ENCODE measurements around the gene OR4D2. TPM values are rescaled to one million over a fixed set of nuclear protein-coding genes. Genes with fewer than 3 reads are reported as not detected.

The OR4D2 gene
- polyA plus RNA-seq, 1 donor (not counting 4 experiments of a cell fraction or from before 2014, with no cell fraction given): not detected

GRCh38 chr17:58186591-58186990 lies 19.8 kb downstream of the OR4D2 start:
- H3K79me2 ChIP-seq (ENCODE audit: control insufficient read depth, insufficient read depth, low read length): no peaks in the 10 kb centered on the region
- peaks cover 15% of the 10 kb centered on the region for H3K4me1 ChIP-seq (ENCODE audit: control insufficient read depth, extremely low read depth, insufficient read depth, low read length)
- H3K4me3 ChIP-seq (ENCODE audit: control insufficient read depth in 2 of 3, extremely low read depth in 1 of 3, insufficient read depth in 2 of 3, low read depth in 1 of 3, low read length in 3 of 3): no peak overlapping the region
- peaks cover 4% of the 10 kb centered on the region for H3K27me3 ChIP-seq (ENCODE audit: control insufficient read depth, extremely low read depth, insufficient read depth, low read length)
- H2AFZ ChIP-seq (ENCODE audit: control insufficient read depth, low read length): no peak overlapping the region
- no peaks in the 10 kb centered on the region for H3K9me1 ChIP-seq (ENCODE audit: control insufficient read depth, extremely low read depth, insufficient read depth, low read length)
- H4K20me1 ChIP-seq (ENCODE audit: control insufficient read depth, extremely low read depth, insufficient read depth, low read length): no peaks in the 10 kb centered on the region
- no peaks in the 10 kb centered on the region for H3K36me3 ChIP-seq (ENCODE audit: control insufficient read depth in 2 of 2, extremely low read depth in 1 of 2, insufficient read depth in 2 of 2, low read length in 2 of 2)
- DNase-seq (ENCODE audit: low read depth, low spot score): no peak
- H3K9ac ChIP-seq (ENCODE audit: control insufficient read depth, extremely low read depth, insufficient read depth, low read length): no peak overlapping the region
- no peaks in the 10 kb centered on the region for H3K9me3 ChIP-seq (ENCODE audit: control insufficient read depth, low read depth, low read length)
- TF ChIP-seq, protein P1, sequence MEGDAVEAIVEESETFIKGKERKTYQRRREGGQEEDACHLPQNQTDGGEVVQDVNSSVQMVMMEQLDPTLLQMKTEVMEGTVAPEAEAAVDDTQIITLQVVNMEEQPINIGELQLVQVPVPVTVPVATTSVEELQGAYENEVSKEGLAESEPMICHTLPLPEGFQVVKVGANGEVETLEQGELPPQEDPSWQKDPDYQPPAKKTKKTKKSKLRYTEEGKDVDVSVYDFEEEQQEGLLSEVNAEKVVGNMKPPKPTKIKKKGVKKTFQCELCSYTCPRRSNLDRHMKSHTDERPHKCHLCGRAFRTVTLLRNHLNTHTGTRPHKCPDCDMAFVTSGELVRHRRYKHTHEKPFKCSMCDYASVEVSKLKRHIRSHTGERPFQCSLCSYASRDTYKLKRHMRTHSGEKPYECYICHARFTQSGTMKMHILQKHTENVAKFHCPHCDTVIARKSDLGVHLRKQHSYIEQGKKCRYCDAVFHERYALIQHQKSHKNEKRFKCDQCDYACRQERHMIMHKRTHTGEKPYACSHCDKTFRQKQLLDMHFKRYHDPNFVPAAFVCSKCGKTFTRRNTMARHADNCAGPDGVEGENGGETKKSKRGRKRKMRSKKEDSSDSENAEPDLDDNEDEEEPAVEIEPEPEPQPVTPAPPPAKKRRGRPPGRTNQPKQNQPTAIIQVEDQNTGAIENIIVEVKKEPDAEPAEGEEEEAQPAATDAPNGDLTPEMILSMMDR (optimal IDR thresholded peaks at IDR 0.05 in 1 of 3, IDR thresholded peaks at IDR 0.05 in 1 of 3, conservative IDR thresholded peaks at IDR 0.05 in 1 of 3; ENCODE audit: extremely low read depth in 1 of 3, insufficient read depth in 2 of 3, low read length in 3 of 3): no peak
- no peak for TF ChIP-seq EZH2 (IDR thresholded peaks at IDR 0.05; ENCODE audit: low read length)
- dilution Hi-C loops (cut with MboI; ENCODE audit: extremely low pct_ligation_motif_present, low sequenced_read_pairs): no loop called here
- FAIRE-seq: no peak
- no peak overlapping the region for H3K4me2 ChIP-seq (ENCODE audit: control insufficient read depth, extremely low read depth, insufficient read depth, low read depth, low read length)
- no peak overlapping the region for H3K27ac ChIP-seq (ENCODE audit: control insufficient read depth, insufficient read depth, low read length)

DNA sequence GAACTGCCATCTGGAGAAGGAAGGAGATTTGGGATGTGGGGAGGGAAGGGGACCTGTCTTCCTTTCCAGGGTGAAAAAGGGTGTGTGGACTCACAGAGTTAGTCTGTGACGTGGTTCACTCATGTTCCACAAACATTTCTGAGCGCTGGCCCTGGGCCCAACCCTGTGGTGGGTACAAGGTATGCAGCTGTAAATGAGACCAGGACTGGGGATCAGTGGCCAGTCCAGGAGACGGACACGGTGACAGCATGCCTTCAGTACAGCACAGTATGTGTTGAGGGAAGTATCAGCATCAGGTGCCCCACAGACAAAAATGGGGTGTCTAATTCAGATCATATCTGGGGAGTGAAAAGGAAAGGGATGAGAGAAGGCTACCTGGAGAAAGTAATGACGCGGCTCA lies 20.3 kb downstream of the OR4D2 start:
- no peak overlapping the region for H2AFZ ChIP-seq (ENCODE audit: control insufficient read depth, low read length)
- DNase-seq (ENCODE audit: low read depth, low spot score) (no peak), FAIRE-seq (no peak)
- H4K20me1 ChIP-seq (ENCODE audit: control insufficient read depth, extremely low read depth, insufficient read depth, low read length): no peaks in the 10 kb centered on the region
- peaks cover 15% of the 10 kb centered on the region for H3K4me1 ChIP-seq (ENCODE audit: control insufficient read depth, extremely low read depth, insufficient read depth, low read length)
- peaks cover 4% of the 10 kb centered on the region for H3K27me3 ChIP-seq (ENCODE audit: control insufficient read depth, extremely low read depth, insufficient read depth, low read length)
- no peaks in the 10 kb centered on the region for H3K79me2 ChIP-seq (ENCODE audit: control insufficient read depth, insufficient read depth, low read length)
- H3K4me3 ChIP-seq (ENCODE audit: control insufficient read depth in 2 of 3, extremely low read depth in 1 of 3, insufficient read depth in 2 of 3, low read depth in 1 of 3, low read length in 3 of 3): no peak overlapping the region
- no peak overlapping the region for H3K4me2 ChIP-seq (ENCODE audit: control insufficient read depth, extremely low read depth, insufficient read depth, low read depth, low read length)
- H3K36me3 ChIP-seq (ENCODE audit: control insufficient read depth in 2 of 2, extremely low read depth in 1 of 2, insufficient read depth in 2 of 2, low read length in 2 of 2): no peaks in the 10 kb centered on the region
- no peaks in the 10 kb centered on the region for H3K9me3 ChIP-seq (ENCODE audit: control insufficient read depth, low read depth, low read length)
- TF ChIP-seq EZH2 (IDR thresholded peaks at IDR 0.05; ENCODE audit: low read length): no peak
- TF ChIP-seq, protein P1 (optimal IDR thresholded peaks at IDR 0.05 in 1 of 3, IDR thresholded peaks at IDR 0.05 in 1 of 3, conservative IDR thresholded peaks at IDR 0.05 in 1 of 3; ENCODE audit: extremely low read depth in 1 of 3, insufficient read depth in 2 of 3, low read length in 3 of 3): no peak
- dilution Hi-C loops (cut with MboI; ENCODE audit: extremely low pct_ligation_motif_present, low sequenced_read_pairs): no loop called here
- no peak overlapping the region for H3K9ac ChIP-seq (ENCODE audit: control insufficient read depth, extremely low read depth, insufficient read depth, low read length)
- H3K27ac ChIP-seq (ENCODE audit: control insufficient read depth, insufficient read depth, low read length): no peak overlapping the region
- H3K9me1 ChIP-seq (ENCODE audit: control insufficient read depth, extremely low read depth, insufficient read depth, low read length): no peaks in the 10 kb centered on the region

Data from keratinocyte (primary cell).